T-helper 1 cell treated with Interleukin-12 subunit alpha and Interleukin-12 subunit beta and Interleukin-4 antibody, amounts not matched to agents 30 μg/mL and 1 μg/mL, for 36 hours (primary cell): Measurements from ENCODE around the gene CBY2.

Experiments
- H3K27ac Mint-ChIP-seq: one replicate; pipeline ENCODE4 v1.8.0; 2021; ENCODE audit warnings: mild to moderate bottlenecking, mixed read lengths
- H3K27me3 Mint-ChIP-seq: one replicate; pipeline ENCODE4 v1.8.0; 2021; ENCODE audit warnings: low read depth, mixed read lengths
- H3K36me3 Mint-ChIP-seq: one replicate; pipeline ENCODE4 v1.8.0; 2021; ENCODE audit warnings: low read depth, mixed read lengths
- H3K4me1 Mint-ChIP-seq: one replicate; pipeline ENCODE4 v1.8.0; 2021; ENCODE audit warnings: low read depth, mixed read lengths
- H3K4me3 Mint-ChIP-seq: one replicate; pipeline ENCODE4 v1.8.0; 2021; ENCODE audit warnings: mild to moderate bottlenecking, moderate library complexity, mixed read lengths
- H3K9me3 Mint-ChIP-seq: one replicate; pipeline ENCODE4 v1.8.0; 2021; ENCODE audit warnings: mixed read lengths

Gene CBY2

GRCh38 chr13:45713106-45713690 is 11.1 kb downstream of the CBY2 start:
- Mint-ChIP-seq H3K27ac (no peak overlapping the region), H3K4me1 (no peaks in the 10 kb centered on the region), H3K9me3 (no peaks in the 10 kb centered on the region), H3K27me3 (no peaks in the 10 kb centered on the region), H3K4me3 (no peak overlapping the region), H3K36me3 (no peaks in the 10 kb centered on the region)

GRCh38 chr13:45713721-45714120 is 11.6 kb downstream of the CBY2 start:
- H3K27me3 Mint-ChIP-seq: no peaks in the 10 kb centered on the region

GRCh38 chr13:45714170-45714569 is 12.1 kb downstream of the CBY2 start:
- Mint-ChIP-seq H3K27ac (no peak overlapping the region), H3K36me3 (no peaks in the 10 kb centered on the region), H3K4me3 (no peak overlapping the region), H3K4me1 (no peaks in the 10 kb centered on the region), H3K27me3 (no peaks in the 10 kb centered on the region), H3K9me3 (no peaks in the 10 kb centered on the region)

More at GRCh38 chr13:45713721-45714120, 11.6 kb downstream of the CBY2 start:
- Mint-ChIP-seq H3K4me1 (no peaks in the 10 kb centered on the region), H3K36me3 (no peaks in the 10 kb centered on the region), H3K27ac (no peak overlapping the region), H3K9me3 (no peaks in the 10 kb centered on the region), H3K4me3 (no peak overlapping the region)

DNA sequence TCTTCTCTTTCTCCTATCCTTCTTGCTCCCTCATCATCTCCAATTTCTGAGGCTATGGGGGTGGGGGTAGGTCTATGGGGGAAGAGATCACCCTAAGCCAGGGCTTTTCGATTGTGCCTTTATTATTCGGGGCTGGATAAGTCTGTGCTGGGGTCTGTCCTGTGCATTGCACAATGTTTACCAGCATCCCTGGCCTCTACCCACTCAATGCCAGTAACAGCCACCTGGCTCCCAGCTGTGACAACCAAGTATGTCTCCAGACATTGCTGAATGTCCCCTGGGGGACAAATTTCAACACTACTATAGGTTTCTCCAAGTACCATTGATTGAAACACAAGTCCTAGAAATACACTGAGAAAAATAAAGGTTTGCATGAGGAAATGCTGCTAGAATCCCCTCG is 13.2 kb downstream of the CBY2 start:
- Mint-ChIP-seq H3K27me3 (no peaks in the 10 kb centered on the region), H3K9me3 (no peaks in the 10 kb centered on the region), H3K4me3 (no peak overlapping the region), H3K27ac (no peak overlapping the region), H3K36me3 (no peaks in the 10 kb centered on the region), H3K4me1 (no peaks in the 10 kb centered on the region)

- no peaks in the 10 kb centered on the region for H3K27me3 Mint-ChIP-seq
- H3K4me1 Mint-ChIP-seq: no peaks in the 10 kb centered on the region
- no peak overlapping the region for H3K27ac Mint-ChIP-seq
- H3K9me3 Mint-ChIP-seq: no peaks in the 10 kb centered on the region
- H3K36me3 Mint-ChIP-seq: no peaks in the 10 kb centered on the region
- no peak overlapping the region for H3K4me3 Mint-ChIP-seq
Measured at GRCh38 chr13:45717349-45717748, 15.2 kb downstream of the CBY2 start.

DNA sequence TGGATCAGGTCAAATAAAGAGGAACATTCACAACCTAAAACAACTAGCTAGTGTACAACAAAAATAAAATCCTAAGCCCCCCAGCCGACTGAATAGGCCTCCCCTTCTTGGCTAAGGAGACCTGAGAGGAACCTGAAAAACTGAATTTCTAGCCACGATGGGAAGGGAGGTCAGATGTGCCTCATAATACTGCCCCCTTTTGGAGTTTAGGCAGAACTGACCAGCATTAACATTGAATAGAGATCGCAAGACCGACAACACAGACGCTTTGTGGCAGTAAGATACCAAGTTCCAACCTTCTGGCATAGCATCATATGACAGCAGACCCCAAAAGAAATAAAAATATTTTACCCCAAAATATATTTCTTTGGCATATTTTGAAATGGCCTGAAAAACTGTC is 15.9 kb downstream of the CBY2 start:
- H3K36me3 Mint-ChIP-seq: no peaks in the 10 kb centered on the region
- H3K27ac Mint-ChIP-seq: no peak overlapping the region
- no peaks in the 10 kb centered on the region for H3K27me3 Mint-ChIP-seq
- H3K4me1 Mint-ChIP-seq: no peaks in the 10 kb centered on the region
- no peak overlapping the region for H3K4me3 Mint-ChIP-seq
- no peaks in the 10 kb centered on the region for H3K9me3 Mint-ChIP-seq

DNA sequence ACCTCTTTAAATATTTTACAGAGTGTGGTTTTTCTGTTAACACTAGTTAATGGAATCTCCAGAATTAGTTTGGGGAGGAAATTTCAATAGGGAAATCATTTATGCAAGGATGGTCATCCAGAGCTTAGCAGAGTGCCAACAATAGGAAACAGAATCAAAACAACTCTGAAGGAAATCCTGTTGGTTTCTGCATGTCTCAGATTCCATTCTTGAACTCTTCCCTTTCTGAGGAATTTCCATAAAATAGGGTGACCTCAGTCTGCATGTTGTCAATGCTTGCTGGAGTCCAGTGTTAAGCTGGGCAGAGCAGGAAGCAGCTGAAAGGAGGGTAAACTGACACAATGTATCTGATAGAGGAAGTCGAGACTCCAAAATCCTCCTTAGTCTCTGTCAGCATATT is 16.9 kb downstream of the CBY2 start:
- Mint-ChIP-seq H3K4me1 (no peaks in the 10 kb centered on the region), H3K27ac (no peak overlapping the region), H3K27me3 (no peaks in the 10 kb centered on the region), H3K9me3 (no peaks in the 10 kb centered on the region), H3K36me3 (no peaks in the 10 kb centered on the region), H3K4me3 (no peak overlapping the region)

GRCh38 chr13:45721203-45721731 is 19.1 kb downstream of the CBY2 start:
- Mint-ChIP-seq H3K36me3 (no peaks in the 10 kb centered on the region), H3K27me3 (no peaks in the 10 kb centered on the region), H3K4me1 (no peaks in the 10 kb centered on the region), H3K9me3 (no peaks in the 10 kb centered on the region), H3K27ac (no peak overlapping the region), H3K4me3 (no peak overlapping the region)

DNA sequence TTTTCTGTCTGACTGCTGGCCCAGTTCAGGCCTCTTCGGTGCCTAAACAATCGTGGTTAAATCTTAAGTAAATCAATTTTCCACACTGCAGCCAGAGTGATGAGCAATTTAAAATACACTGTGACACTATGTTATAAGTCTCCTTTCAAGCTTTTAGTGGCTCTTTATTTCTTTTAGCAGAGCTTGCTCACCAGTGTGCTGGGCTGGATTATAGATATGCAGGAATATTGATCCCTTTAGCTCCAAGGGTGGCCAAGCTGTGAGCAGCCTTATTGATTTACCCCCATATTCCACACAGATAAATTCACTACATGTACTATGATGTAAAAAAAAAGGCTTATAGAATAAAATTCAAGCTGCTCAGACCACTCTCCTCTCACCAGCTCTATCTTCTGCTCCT is 21.7 kb downstream of the CBY2 start:
- Mint-ChIP-seq H3K4me1 (no peaks in the 10 kb centered on the region), H3K4me3 (no peak overlapping the region), H3K9me3 (no peaks in the 10 kb centered on the region), H3K27ac (no peak overlapping the region), H3K27me3 (no peaks in the 10 kb centered on the region), H3K36me3 (no peaks in the 10 kb centered on the region)

DNA sequence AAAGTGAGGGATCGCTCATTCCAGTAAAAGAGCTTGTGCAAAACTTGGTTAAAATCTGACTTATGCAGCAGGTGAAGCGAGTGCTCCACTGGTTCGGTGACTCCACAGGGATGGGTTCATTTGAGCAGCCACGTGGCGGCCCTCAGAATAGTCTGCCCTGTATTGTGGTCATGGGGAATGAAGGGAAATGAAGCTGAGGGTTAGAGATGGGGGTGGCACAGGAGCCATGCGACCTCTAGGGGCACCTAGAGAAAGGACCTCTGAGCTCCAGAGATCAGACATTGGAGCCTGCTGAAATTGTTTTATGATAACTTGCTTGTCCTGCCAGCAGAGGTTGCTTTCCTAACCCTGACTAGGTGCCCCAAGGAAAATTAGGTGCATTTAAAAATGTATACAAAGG is 26.6 kb downstream of the CBY2 start:
- Mint-ChIP-seq H3K36me3 (no peaks in the 10 kb centered on the region), H3K27me3 (peaks cover 5% of the 10 kb centered on the region), H3K4me3 (no peak overlapping the region), H3K9me3 (no peaks in the 10 kb centered on the region), H3K27ac (no peak overlapping the region), H3K4me1 (no peaks in the 10 kb centered on the region)

DNA sequence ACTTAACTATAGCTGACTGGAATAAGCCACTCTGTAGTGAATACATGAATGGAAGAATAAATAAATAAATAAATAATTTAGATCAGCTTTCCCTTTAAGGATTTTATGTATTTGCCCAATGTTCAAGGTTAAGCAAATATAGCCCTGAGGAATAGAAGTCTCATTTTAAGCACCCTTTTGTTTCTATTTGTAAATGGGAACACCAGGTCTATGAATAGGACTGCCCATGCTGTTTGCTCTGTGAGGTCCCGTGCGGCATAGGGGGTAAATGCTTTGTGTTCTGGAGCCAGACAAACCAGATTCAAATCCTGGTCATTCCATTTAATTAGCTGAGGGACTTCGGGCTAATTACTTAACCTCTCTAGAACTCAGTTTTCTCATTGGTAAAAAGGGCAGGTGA is 29.3 kb downstream of the CBY2 start:
- Mint-ChIP-seq H3K4me1 (no peaks in the 10 kb centered on the region), H3K27me3 (peaks cover 5% of the 10 kb centered on the region), H3K4me3 (no peak overlapping the region), H3K27ac (no peak overlapping the region), H3K9me3 (no peaks in the 10 kb centered on the region), H3K36me3 (no peaks in the 10 kb centered on the region)

DNA sequence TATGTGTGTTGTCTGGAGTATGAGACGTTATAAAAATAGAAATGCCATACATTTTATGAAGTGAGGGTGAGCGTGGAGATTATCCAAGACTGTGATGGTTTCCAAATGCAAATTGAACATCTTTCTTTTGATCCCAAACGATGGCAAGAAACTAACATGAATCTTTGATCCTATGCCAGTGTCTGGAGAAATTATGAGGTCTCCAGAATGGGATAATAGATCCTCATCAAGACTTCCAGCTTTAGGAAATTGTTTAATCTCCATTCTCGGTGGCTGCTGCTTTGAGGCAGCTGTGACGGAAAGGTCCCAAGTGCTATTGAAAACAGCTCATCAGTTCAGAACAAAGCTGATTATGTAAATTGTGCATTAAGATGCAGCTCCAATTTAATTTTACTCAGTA is 30.8 kb downstream of the CBY2 start:
- Mint-ChIP-seq H3K9me3 (no peaks in the 10 kb centered on the region), H3K27me3 (peaks cover 5% of the 10 kb centered on the region), H3K4me3 (no peak overlapping the region), H3K27ac (no peak overlapping the region), H3K36me3 (no peaks in the 10 kb centered on the region), H3K4me1 (no peaks in the 10 kb centered on the region)

DNA sequence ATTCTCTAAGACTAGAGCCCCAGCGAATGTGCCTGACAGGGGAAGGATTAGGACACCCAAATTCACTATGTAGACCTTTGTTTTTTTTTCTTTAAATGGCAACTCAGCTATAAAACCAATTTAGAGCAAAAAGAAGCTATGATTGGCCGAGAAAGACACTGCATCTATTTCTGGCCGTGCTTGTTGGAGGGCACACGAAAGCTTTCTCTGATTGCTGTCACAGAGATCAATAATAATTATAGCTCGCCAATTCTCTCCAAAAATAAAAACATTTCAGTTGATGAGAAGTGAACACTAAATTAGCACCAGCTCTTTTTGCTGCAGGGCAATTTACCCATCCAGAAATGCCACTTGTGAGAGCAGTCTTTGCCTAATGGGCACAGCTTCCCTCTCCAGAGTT is 31.2 kb downstream of the CBY2 start:
- no peaks in the 10 kb centered on the region for H3K36me3 Mint-ChIP-seq
- no peaks in the 10 kb centered on the region for H3K9me3 Mint-ChIP-seq
- no peaks in the 10 kb centered on the region for H3K4me1 Mint-ChIP-seq
- no peak overlapping the region for H3K4me3 Mint-ChIP-seq
- H3K27ac Mint-ChIP-seq: no peak overlapping the region
- peaks cover 5% of the 10 kb centered on the region for H3K27me3 Mint-ChIP-seq

DNA sequence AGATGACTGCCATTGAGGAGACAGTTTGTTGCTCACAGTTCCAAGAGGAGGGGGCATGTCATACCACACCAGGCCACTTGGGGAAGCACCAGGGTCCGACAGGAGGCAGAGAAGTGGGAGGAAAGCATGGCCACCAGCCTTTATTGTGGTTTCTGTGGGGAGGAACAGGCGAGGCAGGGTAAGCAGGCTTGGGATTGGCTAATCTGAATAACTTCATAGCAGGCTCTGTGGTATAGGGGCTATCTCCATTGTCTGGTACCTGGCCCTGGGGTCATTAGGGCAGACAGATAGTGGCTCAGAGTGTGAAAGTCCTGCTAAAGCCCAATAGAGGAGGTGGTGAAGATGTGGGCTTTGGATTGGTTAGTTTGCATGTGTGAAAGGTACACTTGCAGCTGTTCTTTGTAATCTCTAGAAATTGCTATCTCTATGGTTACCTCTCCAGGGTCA is 35.5 kb downstream of the CBY2 start:
- no peaks in the 10 kb centered on the region for H3K4me1 Mint-ChIP-seq
- H3K36me3 Mint-ChIP-seq: no peaks in the 10 kb centered on the region
- H3K4me3 Mint-ChIP-seq: no peak overlapping the region
- no peaks in the 10 kb centered on the region for H3K9me3 Mint-ChIP-seq
- H3K27ac Mint-ChIP-seq: no peak overlapping the region
- peaks cover 4% of the 10 kb centered on the region for H3K27me3 Mint-ChIP-seq

- no peaks in the 10 kb centered on the region for H3K4me1 Mint-ChIP-seq
- no peaks in the 10 kb centered on the region for H3K9me3 Mint-ChIP-seq
- H3K27me3 Mint-ChIP-seq: peaks cover 4% of the 10 kb centered on the region
- no peak overlapping the region for H3K4me3 Mint-ChIP-seq
- H3K27ac Mint-ChIP-seq: no peak overlapping the region
- no peaks in the 10 kb centered on the region for H3K36me3 Mint-ChIP-seq
Measured at GRCh38 chr13:45742985-45743384, 40.9 kb downstream of the CBY2 start.

GRCh38 chr13:45744979-45745378 is 42.9 kb downstream of the CBY2 start:
- peaks cover 4% of the 10 kb centered on the region for H3K27me3 Mint-ChIP-seq
- no peaks in the 10 kb centered on the region for H3K9me3 Mint-ChIP-seq
- no peaks in the 10 kb centered on the region for H3K36me3 Mint-ChIP-seq
- no peaks in the 10 kb centered on the region for H3K4me1 Mint-ChIP-seq
- H3K4me3 Mint-ChIP-seq: no peak overlapping the region
- H3K27ac Mint-ChIP-seq: no peak overlapping the region
